GM10266 (cell line): Measurements from ENCODE around the gene STK17A.

ENCODE experiments used
- DNase-seq: peaks from one replicate; pipeline ENCODE4 v3.0.0; 2012; ENCODE audit errors: extremely low spot score
- TF ChIP-seq, protein P1 (sequence below): IDR thresholded peaks from 2 replicates; pipeline ENCODE4 v1.5.1; 2012; ENCODE audit warnings: mild to moderate bottlenecking, low read depth; ENCODE audit not compliant: control insufficient read depth, insufficient read depth; ENCODE audit errors: missing control alignments

The STK17A gene

DNA sequence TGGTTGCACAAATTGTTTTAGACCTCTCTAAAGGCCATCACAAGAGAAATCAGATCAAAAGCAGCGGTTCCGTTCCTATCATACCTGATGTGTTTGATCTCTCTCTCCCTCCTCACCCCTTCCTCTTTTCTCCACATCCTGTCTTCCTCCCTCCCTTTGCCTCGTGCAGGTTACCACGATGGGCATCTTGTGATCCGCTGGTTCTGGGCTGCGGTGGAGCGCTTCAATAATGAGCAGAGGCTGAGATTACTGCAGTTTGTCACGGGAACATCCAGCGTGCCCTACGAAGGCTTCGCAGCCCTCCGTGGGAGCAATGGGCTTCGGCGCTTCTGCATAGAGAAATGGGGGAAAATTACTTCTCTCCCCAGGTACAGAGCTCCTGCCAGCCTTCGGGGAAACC is 28.5 kb upstream of the STK17A start:
- TF ChIP-seq, protein P1, sequence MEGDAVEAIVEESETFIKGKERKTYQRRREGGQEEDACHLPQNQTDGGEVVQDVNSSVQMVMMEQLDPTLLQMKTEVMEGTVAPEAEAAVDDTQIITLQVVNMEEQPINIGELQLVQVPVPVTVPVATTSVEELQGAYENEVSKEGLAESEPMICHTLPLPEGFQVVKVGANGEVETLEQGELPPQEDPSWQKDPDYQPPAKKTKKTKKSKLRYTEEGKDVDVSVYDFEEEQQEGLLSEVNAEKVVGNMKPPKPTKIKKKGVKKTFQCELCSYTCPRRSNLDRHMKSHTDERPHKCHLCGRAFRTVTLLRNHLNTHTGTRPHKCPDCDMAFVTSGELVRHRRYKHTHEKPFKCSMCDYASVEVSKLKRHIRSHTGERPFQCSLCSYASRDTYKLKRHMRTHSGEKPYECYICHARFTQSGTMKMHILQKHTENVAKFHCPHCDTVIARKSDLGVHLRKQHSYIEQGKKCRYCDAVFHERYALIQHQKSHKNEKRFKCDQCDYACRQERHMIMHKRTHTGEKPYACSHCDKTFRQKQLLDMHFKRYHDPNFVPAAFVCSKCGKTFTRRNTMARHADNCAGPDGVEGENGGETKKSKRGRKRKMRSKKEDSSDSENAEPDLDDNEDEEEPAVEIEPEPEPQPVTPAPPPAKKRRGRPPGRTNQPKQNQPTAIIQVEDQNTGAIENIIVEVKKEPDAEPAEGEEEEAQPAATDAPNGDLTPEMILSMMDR = no peak
- no peak for DNase-seq

DNA sequence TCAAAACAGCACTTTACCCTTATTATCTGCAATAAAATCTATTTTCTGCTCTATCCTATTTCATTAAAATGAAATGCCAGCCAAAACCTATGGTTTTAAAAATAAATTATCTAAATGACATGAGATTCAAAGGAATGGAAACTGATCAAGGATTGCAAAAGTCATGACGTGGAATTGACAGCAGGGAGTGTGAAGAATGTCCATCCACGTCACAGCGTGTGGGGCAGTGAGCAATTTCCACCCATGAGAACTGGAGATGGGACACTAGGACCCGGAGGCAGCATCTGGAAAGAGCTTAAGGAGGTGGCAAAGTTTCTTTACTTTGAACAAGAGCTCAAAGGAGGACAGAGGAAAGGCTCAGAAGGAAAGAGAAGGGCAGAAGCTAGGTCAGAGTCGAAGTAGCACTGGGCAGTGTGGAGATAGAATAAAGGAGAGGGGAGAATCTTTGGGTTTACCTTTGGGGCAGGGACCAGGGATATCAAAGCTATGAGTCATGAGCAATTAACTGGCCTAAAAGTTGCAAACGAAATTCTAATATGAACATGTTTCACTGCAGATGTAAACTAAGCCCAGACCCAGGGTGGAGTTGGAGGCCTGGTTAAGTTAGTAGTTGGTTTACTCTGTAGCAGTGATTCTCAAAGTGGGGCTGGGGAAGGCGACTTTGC is 24.9 kb upstream of the STK17A start:
- no peak for DNase-seq
- TF ChIP-seq, protein P1 = no peak

DNA sequence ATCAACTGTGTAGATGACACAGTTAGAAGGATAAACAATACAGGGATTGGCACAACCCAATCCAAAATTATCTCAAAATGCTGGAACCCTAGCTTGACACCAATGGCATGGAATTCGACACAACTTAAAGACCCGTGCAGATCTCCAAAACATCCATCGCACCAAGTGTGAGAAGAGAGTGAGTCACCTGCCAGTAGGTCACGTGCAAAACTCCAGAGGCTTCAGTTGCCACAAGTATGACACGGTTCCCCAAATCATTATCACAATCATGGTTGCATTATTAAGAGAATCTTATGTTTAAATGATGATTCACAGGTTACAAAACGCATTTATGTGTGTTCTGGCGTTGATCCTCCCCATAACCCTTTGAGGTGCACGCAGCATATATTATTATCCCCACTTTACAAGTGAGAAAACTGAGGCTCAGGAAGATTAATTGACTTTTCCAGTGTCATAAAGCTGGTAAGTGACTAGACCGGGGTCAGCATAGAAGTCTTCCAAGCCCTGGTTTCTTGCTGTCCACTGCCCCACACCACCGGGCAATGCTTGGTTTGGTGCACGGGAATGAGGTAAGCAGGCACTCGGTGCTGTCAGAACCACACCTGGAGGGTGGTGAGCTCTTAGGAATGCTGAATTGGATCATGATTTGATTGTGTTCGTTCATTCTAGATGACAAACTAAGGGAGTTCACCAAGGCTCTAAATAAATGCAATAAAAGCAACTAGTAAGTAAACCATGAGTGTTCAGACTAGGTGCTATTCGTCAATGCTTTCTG is 23.6 kb upstream of the STK17A start:
- TF ChIP-seq, protein P1 = no peak
- no peak for DNase-seq

DNA sequence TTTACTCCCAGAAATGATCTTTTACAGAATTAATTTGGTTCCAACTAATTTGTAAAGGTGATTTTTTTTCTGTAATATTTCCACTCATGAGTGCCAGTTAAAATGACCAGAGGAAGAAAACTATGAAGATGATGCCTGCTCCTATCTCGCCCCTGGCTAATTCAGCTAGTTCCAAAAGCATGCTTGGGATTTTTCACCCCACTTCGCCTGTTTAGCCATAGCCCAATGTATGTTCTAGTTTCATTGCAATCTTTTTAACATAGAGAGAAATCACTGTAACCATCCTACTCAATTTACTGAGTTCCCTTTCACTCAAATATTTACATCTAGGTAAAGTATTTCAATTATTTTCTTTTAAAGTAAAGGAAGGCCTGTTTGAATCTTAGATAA is 23.0 kb upstream of the STK17A start:
- TF ChIP-seq, protein P1 = no peak
- DNase-seq = no peak

DNA sequence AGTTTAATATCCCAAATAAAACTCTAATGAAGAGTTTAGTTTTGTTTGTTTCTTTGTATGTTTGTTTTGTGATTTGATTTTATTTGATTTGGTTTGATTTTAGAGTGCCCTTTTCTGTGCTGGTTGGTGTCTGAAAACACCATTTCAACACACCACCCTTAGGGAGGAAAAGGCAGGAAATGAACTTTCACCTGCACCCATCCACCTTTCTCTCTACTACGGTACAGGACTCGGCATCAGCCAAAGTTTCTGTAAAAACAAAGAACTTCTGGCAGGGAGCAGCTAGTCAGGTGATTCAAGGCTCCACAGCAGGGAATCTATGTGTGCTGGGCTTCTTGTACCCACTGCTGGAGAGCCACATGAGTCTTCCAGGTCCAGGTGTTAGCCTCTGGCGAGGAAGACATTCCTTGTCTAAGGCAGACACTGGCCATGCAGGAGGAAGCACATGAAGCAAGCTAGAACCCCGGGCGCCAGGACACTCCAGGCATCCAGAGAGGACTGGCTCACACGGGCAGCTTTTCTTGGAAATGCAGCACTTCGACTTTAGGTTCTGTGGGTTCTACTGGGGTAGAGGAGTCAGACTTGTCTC is 22.1 kb upstream of the STK17A start:
- DNase-seq = no peak
- TF ChIP-seq, protein P1 = no peak

DNA sequence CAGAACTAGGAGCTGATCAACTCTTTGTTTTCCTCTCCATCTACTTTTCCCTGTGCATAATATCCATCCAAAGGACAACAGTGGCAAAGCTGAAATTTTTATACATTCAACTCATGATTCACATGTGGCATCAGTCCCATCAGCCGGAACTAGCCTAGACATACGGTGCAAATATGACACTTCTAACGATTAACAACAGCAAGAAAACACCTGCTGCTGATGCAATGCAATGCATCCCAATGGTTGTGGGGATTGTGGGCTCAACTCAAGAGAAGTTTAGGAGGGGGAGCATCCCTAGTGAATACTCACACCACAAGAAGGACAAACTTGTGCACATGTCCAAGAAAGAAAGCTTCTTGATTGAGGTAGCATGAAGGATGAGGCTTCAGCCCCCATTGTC is 20.5 kb upstream of the STK17A start:
- TF ChIP-seq, protein P1 = no peak
- DNase-seq = no peak

DNA sequence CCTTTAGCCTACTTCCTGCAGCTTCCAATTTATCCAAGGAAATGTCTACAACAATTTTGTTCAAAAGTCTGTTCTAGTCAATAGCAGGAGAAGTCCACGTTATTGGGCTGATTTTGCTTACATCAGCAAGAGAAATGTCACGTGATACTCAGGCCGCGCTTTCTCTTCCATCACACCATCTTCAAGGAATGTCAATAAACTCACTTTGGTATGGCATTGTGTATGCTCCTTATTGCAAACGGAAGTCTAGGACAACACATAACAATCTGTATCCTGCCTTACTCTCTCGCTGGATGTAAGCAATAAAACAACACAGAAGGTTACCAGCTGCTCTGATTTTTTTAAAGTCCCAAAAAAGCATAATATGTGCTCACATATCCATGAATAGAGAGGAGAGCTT is 17.1 kb upstream of the STK17A start:
- TF ChIP-seq, protein P1 = no peak
- DNase-seq = no peak
